Stomach (tissue), 4 donors: ENCODE data around the gene NTM.

Source experiments
- EP300 ChIP-seq: sonication (generic); formaldehyde crosslinking; IDR thresholded peaks from one replicate; pipeline ENCODE4 v1.6.1; 2017; ENCODE audit warnings: antibody characterized with exemption
- POLR2A ChIP-seq, 4 donors: fragments of 450-650 bp; IDR thresholded peaks; one replicate each; pipeline ENCODE4 v1.6.1; 2016; ENCODE audit warnings: antibody characterized with exemption in 4 of 4, control low read depth in 2 of 4, mild to moderate bottlenecking in 1 of 4, moderate library complexity in 1 of 4
- TF ChIP-seq, protein P1 (sequence below), 7 experiments: fragments of 450-650 bp in 4 of 7; fragments of 200-600 bp in 3 of 7; sonication (generic) in 3 of 7; IDR thresholded peaks; one replicate each; pipeline ENCODE4 v1.5.1; 2016 to 2019; ENCODE audit warnings: antibody characterized with exemption in 7 of 7, control low read depth in 2 of 7, mild to moderate bottlenecking in 1 of 7

- TF ChIP-seq, protein P1, sequence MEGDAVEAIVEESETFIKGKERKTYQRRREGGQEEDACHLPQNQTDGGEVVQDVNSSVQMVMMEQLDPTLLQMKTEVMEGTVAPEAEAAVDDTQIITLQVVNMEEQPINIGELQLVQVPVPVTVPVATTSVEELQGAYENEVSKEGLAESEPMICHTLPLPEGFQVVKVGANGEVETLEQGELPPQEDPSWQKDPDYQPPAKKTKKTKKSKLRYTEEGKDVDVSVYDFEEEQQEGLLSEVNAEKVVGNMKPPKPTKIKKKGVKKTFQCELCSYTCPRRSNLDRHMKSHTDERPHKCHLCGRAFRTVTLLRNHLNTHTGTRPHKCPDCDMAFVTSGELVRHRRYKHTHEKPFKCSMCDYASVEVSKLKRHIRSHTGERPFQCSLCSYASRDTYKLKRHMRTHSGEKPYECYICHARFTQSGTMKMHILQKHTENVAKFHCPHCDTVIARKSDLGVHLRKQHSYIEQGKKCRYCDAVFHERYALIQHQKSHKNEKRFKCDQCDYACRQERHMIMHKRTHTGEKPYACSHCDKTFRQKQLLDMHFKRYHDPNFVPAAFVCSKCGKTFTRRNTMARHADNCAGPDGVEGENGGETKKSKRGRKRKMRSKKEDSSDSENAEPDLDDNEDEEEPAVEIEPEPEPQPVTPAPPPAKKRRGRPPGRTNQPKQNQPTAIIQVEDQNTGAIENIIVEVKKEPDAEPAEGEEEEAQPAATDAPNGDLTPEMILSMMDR (IDR thresholded peaks at IDR 0.05), result no peak
- TF ChIP-seq EP300 (no peak), POLR2A (IDR thresholded peaks at IDR 0.05) (no peak)
These were observed 440.1 kb downstream of the NTM start for GRCh38 chr11:131810541-131810940.
